Nephron progenitor cell (in vitro differentiated cells): Measurements from ENCODE around the gene TRIM10.
A peak's percentile ranks its signal among the peaks of the same experiment; 100 is the strongest.

Experiments used
- DNase-seq: peaks from one replicate; pipeline ENCODE4 v3.0.0; 2021
- H3K27ac Mint-ChIP-seq: 2 replicates; pipeline ENCODE4 v1.8.0; 2021; ENCODE audit warnings: mild to moderate bottlenecking, moderate library complexity, mixed read lengths
- H3K27me3 Mint-ChIP-seq: 2 replicates; pipeline ENCODE4 v1.8.0; 2021; ENCODE audit warnings: mild to moderate bottlenecking, low read depth, mixed read lengths; ENCODE audit not compliant: poor library complexity
- H3K36me3 Mint-ChIP-seq: 2 replicates; pipeline ENCODE4 v1.8.0; 2021; ENCODE audit warnings: low read depth, mixed read lengths
- H3K4me1 Mint-ChIP-seq: 2 replicates; pipeline ENCODE4 v1.8.0; 2021; ENCODE audit warnings: mixed read lengths
- H3K4me3 Mint-ChIP-seq: 2 replicates; pipeline ENCODE4 v1.8.0; 2021; ENCODE audit warnings: mild to moderate bottlenecking, moderate library complexity, mixed read lengths
- H3K9me3 Mint-ChIP-seq: 2 replicates; pipeline ENCODE4 v1.8.0; 2021; ENCODE audit warnings: mild to moderate bottlenecking, moderate library complexity, mixed read lengths
- TF ChIP-seq, protein P1 (sequence below): fragments of 200-600 bp; sonication (generic); IDR thresholded peaks from 2 replicates; pipeline ENCODE4 v1.5.0; 2021; ENCODE audit warnings: antibody characterized with exemption

Gene TRIM10

DNA sequence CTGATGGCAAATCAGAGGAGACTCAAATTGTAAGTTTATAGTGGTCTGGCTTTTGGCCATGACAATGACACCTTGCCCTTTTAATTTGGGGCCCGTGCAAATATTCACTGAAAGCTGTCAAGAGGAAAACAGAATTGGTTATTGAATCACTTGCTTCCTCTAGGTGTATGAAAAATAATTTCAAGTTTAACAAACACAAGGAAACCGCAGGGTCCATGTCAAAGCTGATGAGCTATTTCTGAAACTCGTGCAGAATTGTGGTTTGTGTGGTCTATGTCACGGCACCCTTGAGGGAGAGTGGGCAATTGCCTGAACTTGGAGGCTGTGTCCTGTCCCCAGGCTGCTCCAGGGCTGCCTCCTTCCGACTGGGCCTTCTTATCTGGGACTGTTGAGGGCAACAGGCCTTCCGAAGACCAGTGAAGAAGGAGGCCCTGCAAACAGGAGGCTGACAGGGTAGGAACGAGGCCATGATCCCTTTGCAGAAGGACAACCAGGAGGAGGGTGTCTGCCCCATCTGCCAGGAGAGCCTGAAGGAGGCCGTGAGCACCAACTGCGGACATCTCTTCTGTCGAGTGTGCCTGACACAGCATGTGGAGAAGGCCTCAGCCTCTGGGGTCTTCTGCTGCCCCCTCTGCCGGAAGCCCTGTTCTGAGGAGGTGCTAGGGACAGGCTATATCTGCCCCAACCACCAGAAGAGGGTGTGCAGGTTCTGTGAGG, 24.3 kb downstream of the TRIM10 start:
- no peaks in the 10 kb centered on the region for H3K4me1 Mint-ChIP-seq
- no peaks in the 10 kb centered on the region for H3K9me3 Mint-ChIP-seq
- H3K27ac Mint-ChIP-seq = no peak overlapping the region
- no peak for DNase-seq
- H3K27me3 Mint-ChIP-seq = peaks cover 71% of the 10 kb centered on the region
- H3K4me3 Mint-ChIP-seq = no peak overlapping the region
- no peaks in the 10 kb centered on the region for H3K36me3 Mint-ChIP-seq
- TF ChIP-seq, protein P1, sequence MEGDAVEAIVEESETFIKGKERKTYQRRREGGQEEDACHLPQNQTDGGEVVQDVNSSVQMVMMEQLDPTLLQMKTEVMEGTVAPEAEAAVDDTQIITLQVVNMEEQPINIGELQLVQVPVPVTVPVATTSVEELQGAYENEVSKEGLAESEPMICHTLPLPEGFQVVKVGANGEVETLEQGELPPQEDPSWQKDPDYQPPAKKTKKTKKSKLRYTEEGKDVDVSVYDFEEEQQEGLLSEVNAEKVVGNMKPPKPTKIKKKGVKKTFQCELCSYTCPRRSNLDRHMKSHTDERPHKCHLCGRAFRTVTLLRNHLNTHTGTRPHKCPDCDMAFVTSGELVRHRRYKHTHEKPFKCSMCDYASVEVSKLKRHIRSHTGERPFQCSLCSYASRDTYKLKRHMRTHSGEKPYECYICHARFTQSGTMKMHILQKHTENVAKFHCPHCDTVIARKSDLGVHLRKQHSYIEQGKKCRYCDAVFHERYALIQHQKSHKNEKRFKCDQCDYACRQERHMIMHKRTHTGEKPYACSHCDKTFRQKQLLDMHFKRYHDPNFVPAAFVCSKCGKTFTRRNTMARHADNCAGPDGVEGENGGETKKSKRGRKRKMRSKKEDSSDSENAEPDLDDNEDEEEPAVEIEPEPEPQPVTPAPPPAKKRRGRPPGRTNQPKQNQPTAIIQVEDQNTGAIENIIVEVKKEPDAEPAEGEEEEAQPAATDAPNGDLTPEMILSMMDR = no peak

DNA sequence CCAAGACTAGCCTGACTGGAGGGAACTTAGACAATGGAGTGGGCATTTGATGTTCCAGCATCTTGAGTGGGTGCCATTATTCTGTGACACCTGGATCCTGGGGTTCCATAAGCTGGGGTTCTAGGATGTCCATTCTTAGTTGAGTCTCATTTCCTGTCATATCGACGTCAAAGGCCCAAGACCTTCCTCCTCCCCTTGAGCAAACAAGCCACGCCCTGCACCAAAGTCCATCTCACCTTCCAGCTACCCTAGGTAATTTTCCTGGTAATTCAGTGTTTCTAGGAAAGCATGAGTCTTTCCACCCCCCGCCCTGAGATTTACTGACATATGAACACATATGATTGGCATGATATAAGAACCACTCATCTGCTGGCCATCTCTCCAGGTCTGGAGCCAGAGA, 25.3 kb downstream of the TRIM10 start, which contains the start of gene TRIM40:
Gene TRIM40, plus strand, starts transcription at position 384 of the 400 bp plus-strand sequence. CDS start 897 bp downstream, outside the sequence.
- Mint-ChIP-seq H3K4me3 (no peak within 1 kb of the TSS), H3K27me3 (peaks cover 71% of the 10 kb centered on the region), H3K4me1 (peaks cover 4% of the 10 kb centered on the region), H3K9me3 (no peaks in the 10 kb centered on the region), H3K36me3 (no peaks in the 10 kb centered on the region), H3K27ac (no peak within 1 kb of the TSS)
- TF ChIP-seq, protein P1 = no peak
- no peak for DNase-seq

DNA sequence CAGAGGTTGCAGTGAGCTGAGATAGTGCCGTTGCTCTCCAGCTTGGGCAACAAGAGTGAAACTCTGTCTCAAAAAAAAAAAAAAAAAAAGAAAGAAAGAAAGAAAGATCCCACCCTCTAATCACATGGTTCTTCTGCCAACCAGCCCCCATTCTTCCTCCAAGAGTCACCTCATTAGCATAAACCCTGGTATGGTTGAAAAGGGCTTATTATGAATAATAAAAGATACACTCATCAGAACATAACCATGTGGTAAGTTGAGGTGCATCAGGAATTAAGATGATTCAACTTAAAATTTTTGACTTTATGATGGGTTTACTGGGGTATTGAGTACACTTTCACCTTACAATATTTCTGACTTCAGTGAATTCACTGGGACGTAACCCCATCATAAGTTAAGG, 25.9 kb downstream of the TRIM10 start:
- H3K27ac Mint-ChIP-seq = no peak overlapping the region
- peaks cover 71% of the 10 kb centered on the region for H3K27me3 Mint-ChIP-seq
- TF ChIP-seq, protein P1 = no peak
- DNase-seq = no peak
- H3K9me3 Mint-ChIP-seq = no peaks in the 10 kb centered on the region
- H3K36me3 Mint-ChIP-seq = no peaks in the 10 kb centered on the region
- no peak overlapping the region for H3K4me3 Mint-ChIP-seq
- peaks cover 5% of the 10 kb centered on the region for H3K4me1 Mint-ChIP-seq

DNA sequence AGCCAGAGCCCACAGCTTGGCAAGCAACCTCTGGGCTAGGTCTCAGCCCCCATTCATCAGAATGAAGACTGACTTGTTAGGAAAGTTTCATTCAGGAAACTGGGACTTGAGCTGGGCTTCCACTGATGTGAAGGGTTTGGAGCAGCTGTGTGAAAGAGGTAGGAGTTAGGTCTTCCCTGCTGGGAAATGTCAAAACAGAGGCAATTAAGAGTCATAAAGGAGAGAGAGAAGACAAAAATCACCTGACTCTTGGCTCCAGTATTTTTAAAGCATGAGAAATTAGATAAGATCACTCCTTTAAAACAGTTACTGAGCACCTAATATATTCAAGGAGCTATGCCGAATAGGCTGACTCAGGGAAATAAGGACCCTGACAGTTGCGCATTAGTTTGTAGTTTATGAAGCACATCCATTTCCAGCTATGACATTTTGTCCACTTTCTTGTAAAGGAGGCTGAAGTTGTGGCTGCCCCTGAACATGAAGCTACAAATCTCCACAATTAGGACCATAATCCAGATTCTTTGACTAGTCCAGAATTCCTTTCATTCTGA, 29.0 kb downstream of the TRIM10 start:
- Mint-ChIP-seq H3K9me3 (no peaks in the 10 kb centered on the region), H3K36me3 (no peaks in the 10 kb centered on the region), H3K27me3 (peaks cover 78% of the 10 kb centered on the region), H3K4me3 (no peak overlapping the region), H3K27ac (no peak overlapping the region), H3K4me1 (peaks cover 15% of the 10 kb centered on the region)
- TF ChIP-seq, protein P1 = no peak
- no peak for DNase-seq

DNA sequence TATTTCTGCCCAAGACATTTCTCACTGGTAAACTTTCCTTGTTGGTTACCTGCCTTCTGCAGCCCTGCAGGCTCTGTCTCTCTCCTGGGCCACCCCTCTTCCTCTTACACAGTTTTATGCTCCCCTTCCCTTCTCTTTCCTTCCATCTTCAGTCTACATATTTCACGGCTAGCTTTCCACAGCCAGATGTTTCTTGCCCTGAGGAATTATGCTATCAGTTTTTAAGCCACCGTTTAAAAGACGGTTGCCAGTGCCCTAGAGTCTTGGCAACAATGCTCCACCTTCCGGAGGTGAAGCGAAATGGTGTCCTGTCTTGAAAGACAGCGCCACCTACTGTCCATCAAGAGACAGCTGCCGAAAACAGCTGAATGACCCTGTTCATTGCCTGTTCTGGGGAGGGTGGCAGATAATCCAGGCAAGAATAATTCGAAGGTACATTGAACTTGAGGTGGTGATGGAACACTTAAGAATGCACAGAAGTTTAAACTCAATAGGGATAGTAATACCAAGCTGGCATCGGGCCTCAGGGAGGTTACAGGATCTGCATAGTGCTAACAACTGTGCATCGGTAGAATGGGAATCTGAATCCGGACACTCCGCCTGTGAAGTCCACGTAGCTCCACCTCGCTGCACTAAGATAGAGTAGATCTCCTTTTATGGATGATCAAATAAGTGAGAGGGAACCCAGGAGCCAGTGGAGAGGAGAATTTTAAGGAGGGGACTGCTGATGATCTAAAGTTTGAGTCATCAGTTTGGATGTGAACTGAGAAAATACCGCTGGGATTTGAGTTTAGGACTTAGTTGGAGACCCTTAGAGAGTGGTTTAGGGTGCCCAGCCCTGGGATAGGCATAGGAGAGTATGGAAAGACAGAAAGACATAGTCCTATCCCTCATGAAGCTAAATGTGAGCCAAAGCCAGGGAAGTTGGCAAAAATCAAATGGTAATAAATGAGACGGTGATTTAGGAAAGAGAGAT, 29.8 kb downstream of the TRIM10 start:
- H3K27ac Mint-ChIP-seq = no peak overlapping the region
- TF ChIP-seq, protein P1 = peak; percentile 96

More for the DNA sequence above, 29.8 kb downstream of the TRIM10 start:
- DNase-seq = peak; percentile 58
- Mint-ChIP-seq H3K4me1 (peaks cover 15% of the 10 kb centered on the region), H3K36me3 (no peaks in the 10 kb centered on the region), H3K9me3 (no peaks in the 10 kb centered on the region), H3K4me3 (no peak overlapping the region), H3K27me3 (peaks cover 81% of the 10 kb centered on the region)
